RWPE1 (cell line): ENCODE measurements around the gene ULK3.

Source experiments
- CTCF ChIA-PET: fragments of 350-600 bp; sonication (Branson Sonifier 250); formaldehyde crosslinking; extraction: SDS; loops from one replicate; lab custom pipeline; 2021; lab: Yijun Ruan, JAX
- POLR2A ChIA-PET: fragments of 400-600 bp; formaldehyde crosslinking; extraction: SDS; loops from one replicate; lab custom pipeline; 2020; ENCODE audit warnings: antibody characterized with exemption; ENCODE audit not compliant: low non-redundant PET; lab: Yijun Ruan, JAX
- DNase-seq: peaks from one replicate; pipeline ENCODE4 v3.0.0; 2012; ENCODE audit warnings: low spot score
- H3K27ac ChIP-seq: fragments of 450-650 bp; 2 replicates; pipeline ENCODE4 v1.5.1; 2017
- TF ChIP-seq, protein P1 (sequence below): fragments of 450-650 bp; conservative IDR thresholded peaks from 2 replicates; pipeline ENCODE4 v1.5.1; 2017; ENCODE audit warnings: low read depth, mild to moderate bottlenecking

ULK3 gene

DNA sequence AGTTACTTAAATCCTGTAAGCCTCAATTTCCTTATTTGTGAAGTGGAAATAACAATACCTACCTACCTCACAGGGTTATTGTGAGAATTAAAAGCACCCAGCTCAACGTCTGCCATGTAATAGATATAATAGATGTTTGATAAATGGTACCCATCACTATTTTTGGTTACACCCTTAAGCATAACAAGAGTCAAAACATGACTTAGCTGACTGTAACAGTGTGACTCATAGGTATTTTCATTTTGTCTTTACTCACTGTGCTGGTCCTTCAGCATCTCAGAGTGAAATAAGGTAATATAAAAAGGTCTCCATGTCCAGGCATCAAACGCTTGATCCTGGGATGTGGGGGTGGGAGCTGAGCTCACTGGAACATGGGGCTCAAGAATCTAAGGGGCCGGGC, 13.5 kb downstream of the ULK3 start:
- TF ChIP-seq, protein P1, sequence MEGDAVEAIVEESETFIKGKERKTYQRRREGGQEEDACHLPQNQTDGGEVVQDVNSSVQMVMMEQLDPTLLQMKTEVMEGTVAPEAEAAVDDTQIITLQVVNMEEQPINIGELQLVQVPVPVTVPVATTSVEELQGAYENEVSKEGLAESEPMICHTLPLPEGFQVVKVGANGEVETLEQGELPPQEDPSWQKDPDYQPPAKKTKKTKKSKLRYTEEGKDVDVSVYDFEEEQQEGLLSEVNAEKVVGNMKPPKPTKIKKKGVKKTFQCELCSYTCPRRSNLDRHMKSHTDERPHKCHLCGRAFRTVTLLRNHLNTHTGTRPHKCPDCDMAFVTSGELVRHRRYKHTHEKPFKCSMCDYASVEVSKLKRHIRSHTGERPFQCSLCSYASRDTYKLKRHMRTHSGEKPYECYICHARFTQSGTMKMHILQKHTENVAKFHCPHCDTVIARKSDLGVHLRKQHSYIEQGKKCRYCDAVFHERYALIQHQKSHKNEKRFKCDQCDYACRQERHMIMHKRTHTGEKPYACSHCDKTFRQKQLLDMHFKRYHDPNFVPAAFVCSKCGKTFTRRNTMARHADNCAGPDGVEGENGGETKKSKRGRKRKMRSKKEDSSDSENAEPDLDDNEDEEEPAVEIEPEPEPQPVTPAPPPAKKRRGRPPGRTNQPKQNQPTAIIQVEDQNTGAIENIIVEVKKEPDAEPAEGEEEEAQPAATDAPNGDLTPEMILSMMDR = no peak
- H3K27ac ChIP-seq = no peak overlapping the region
- CTCF ChIA-PET = interaction anchor here (1.8 to 2.2 kb wide), 2 partner anchors 12 to 59 kb away, joined by 8 to 13 read pairs; no protein-coding TSS in a partner anchor
- DNase-seq = no peak
- POLR2A ChIA-PET = no interaction called here

DNA sequence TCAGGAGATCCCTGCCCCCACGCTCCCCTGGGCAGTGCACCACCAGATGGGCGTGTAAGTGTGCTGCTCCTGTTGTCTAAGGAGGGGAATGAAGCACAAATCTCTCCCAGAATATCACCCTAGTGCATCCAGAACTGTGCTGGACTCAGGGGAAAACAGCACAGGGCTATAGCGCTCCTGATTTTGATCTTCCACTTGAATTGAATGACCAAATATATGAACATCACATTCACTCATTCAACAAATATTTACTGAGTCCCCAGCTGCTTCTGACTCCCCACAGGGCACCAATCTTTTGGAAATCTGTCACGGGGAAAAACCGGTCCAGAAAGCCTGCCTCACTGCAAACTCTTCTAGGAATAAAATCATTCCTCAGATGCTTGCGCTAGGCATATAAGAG, 14.1 kb downstream of the ULK3 start:
- TF ChIP-seq, protein P1 = no peak
- no peak for DNase-seq
- POLR2A ChIA-PET = no interaction called here
- no peak overlapping the region for H3K27ac ChIP-seq
- CTCF ChIA-PET = interaction anchor here (2.2 kb wide), 1 partner anchor 12 kb away, joined by 13 read pairs; no protein-coding TSS in a partner anchor

DNA sequence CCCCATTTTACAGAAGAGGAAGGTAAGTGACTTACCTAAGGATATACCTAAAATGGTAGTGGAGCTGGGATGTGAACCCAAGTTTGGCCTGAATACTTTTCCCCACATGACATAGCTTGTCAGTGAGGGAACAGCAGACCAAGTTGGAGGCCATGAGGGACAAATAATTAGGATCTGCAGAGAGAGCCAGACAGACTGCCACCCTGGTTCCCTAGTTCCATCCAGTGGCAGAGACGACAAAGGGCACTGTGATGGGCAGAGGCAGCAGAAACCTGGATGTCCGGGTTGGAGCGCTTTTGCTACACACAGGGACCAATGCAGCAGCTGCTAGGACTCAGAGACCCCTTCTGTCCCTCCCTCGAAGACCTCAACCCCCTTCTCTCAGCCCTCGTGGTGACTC, 15.3 kb downstream of the ULK3 start:
- TF ChIP-seq, protein P1 = no peak
- ChIA-PET POLR2A (no interaction called here), CTCF (interaction anchor here (0.7 to 2.8 kb wide), 7 partner anchors 9 to 194 kb away, joined by 3 to 16 read pairs (median 4); partner anchors contain the start of gene ULK3)
- DNase-seq = no peak
- H3K27ac ChIP-seq = no peak overlapping the region

DNA sequence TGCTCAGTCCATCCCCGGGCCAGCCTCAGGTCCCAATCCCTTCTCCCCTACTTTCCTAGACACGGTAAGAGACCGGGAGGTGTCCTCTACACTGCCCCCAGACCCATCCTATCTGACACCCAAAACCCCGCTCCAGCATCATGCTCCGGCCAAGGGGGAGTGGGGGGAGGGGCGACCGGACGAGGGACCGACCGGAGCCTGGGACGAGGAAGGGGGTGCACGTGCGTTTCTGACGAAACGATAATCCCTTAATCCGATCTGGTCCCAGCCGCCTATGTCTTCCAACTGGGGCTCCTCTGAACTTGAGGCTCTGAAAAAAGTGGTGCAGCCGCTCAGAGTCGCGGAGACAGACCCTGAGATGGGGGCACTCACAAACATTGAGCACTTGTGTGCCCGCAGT, 16.0 kb downstream of the ULK3 start:
- TF ChIP-seq, protein P1 = no peak
- no peak for DNase-seq
- ChIA-PET POLR2A (no interaction called here), CTCF (interaction anchor here (0.8 to 2.8 kb wide), 6 partner anchors 8 to 194 kb away, joined by 3 to 16 read pairs (median 4); partner anchors contain the start of gene ULK3)
- H3K27ac ChIP-seq = no peak overlapping the region

DNA sequence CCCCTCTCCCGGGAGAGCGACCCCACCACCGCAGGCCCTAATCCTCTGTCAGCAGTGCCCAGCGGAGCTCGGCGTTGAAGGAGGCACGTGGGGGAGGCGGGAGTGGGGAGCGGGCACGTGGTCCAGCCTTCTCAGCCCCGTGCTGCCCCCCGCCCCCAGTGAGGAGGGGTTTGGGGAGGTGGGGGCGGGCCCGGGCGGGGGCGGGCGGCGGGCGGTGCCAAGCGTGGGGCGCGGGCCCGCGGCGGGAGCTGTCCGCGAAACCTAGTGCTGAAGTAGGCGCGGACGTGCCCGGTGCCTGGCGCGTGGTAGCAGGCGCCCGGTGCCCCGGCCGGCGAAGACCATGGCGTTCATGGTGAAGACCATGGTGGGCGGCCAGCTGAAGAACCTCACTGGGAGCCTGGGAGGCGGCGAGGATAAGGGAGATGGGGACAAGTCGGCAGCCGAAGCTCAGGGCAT, 16.6 kb downstream of the ULK3 start, which contains the start of gene CPLX3:
TSS of gene CPLX3 (plus strand) at position 264 of the 456 bp plus-strand sequence. CDS start at position 341, 77 bp downstream.
- POLR2A ChIA-PET = interaction anchor here (0.8 kb wide), 1 partner anchor 9 kb away, joined by 3 read pairs; no protein-coding TSS in a partner anchor
- DNase-seq = peak; percentile 60
- TF ChIP-seq, protein P1 = no peak
- CTCF ChIA-PET = interaction anchor here (0.9 to 2.8 kb wide), 4 partner anchors 16 to 75 kb away, joined by 3 to 16 read pairs (median 6); partner anchors contain the start of gene ULK3
- no peak within 1 kb of the TSS for H3K27ac ChIP-seq

DNA sequence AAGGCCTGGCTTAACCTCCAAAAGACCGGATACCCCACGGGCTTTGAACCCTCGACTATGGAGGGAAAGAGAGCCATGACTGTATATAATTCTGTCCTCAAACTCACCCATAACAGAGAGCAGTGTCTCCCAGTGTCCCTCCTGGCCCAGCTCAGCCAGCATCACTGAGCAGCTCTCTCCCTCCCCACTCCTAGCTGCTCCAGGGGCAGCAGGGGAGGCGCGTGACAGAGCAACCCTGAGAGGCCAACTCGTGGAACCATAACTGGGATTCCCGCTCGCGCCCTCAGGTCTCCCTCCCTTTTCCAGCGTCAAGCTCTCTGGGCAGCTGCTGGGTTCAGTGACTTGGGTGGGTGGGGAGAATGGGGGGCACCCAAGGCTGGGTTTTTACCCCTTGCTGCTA, 17.1 kb downstream of the ULK3 start:
- POLR2A ChIA-PET = interaction anchor here (0.8 kb wide), 1 partner anchor 9 kb away, joined by 3 read pairs; no protein-coding TSS in a partner anchor
- CTCF ChIA-PET = interaction anchor here (0.6 to 2.8 kb wide), 4 partner anchors 55 to 76 kb away, joined by 3 to 16 read pairs (median 6); partner anchors contain the start of gene MPI
- no peak overlapping the region for H3K27ac ChIP-seq
- TF ChIP-seq, protein P1 = no peak
- no peak for DNase-seq
